HCT116 (cell line): ENCODE measurements around the gene TMTC1.

Source experiments
- EZH2 ChIP-seq: fragments of 200-600 bp; sonication (generic); IDR thresholded peaks from 2 replicates; pipeline ENCODE4 v1.6.1; 2017; ENCODE audit warnings: antibody characterized with exemption, mixed run types
- POLR2A ChIP-seq: IDR thresholded peaks from 2 replicates; pipeline ENCODE4 v1.7.0; 2011; ENCODE audit warnings: borderline replicate concordance; ENCODE audit not compliant: insufficient read depth, insufficient read length; ENCODE audit errors: extremely low read depth
- TCF7L2 ChIP-seq: IDR thresholded peaks from 2 replicates; pipeline ENCODE4 v1.7.0; 2011; ENCODE audit warnings: borderline replicate concordance, inconsistent platforms; ENCODE audit not compliant: insufficient read depth, insufficient read length; ENCODE audit errors: extremely low read depth
- TF ChIP-seq, protein P1 (sequence below), 3 experiments: fragments of 200-600 bp in 1 of 3; sonication (generic) in 1 of 3; IDR thresholded peaks in 2 of 3; conservative IDR thresholded peaks in 1 of 3; 2 replicates each; pipeline ENCODE4 v1.5.1; 2012 to 2017; ENCODE audit warnings: low read depth in 2 of 3, low read length in 2 of 3, antibody characterized with exemption in 1 of 3, borderline replicate concordance in 1 of 3, control low read depth in 1 of 3, mild to moderate bottlenecking in 1 of 3, mixed read lengths in 1 of 3, mixed run types in 1 of 3, moderate library complexity in 1 of 3; ENCODE audit not compliant: insufficient read depth in 1 of 3
- TF ChIP-seq, protein P2 (sequence below): IDR thresholded peaks from 2 replicates; pipeline ENCODE4 v1.6.1; 2012

DNA sequence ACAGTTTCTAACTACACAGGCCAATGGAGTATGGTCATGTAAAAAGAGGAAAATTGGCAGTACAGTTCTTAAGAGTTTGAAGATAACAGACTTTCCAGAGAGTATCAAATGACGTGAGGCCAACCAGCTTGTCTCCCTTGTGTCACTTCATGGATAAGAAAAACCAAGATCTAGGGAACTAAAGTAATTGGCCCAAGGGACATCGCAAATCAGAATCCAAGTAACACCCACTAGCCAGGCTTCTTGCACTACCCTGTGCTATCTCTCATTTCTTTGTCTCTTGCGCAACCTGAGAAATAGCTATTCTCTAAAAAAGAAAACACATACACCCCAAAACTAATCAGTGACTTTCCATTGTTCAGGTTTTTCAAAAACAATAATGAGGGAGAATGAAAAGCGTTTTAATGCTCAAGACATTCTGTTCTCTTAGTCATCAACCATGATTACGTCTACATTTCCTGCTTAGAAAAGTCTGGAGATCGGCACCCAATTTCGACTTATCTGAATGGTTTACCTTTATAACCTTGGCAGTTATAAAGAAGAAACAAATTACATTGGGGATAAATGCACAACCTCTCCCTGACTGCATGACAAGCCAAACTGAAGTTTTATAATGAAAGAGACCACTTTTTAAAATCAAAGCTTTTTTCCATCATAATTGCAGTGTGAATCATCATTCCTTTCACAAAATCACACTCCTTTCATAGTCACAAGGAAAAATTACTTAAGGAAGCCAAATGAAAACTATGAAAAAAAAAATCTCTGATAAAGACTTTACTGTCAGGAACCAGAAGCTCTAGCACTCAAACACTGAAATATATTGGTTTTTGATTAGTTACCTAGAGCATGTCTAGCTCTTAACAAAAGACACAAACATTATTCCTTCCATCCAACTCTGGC is 42.1 kb downstream of the TMTC1 start:
- TF ChIP-seq, protein P1, sequence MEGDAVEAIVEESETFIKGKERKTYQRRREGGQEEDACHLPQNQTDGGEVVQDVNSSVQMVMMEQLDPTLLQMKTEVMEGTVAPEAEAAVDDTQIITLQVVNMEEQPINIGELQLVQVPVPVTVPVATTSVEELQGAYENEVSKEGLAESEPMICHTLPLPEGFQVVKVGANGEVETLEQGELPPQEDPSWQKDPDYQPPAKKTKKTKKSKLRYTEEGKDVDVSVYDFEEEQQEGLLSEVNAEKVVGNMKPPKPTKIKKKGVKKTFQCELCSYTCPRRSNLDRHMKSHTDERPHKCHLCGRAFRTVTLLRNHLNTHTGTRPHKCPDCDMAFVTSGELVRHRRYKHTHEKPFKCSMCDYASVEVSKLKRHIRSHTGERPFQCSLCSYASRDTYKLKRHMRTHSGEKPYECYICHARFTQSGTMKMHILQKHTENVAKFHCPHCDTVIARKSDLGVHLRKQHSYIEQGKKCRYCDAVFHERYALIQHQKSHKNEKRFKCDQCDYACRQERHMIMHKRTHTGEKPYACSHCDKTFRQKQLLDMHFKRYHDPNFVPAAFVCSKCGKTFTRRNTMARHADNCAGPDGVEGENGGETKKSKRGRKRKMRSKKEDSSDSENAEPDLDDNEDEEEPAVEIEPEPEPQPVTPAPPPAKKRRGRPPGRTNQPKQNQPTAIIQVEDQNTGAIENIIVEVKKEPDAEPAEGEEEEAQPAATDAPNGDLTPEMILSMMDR (IDR thresholded peaks at IDR 0.05 in 2 of 3, conservative IDR thresholded peaks at IDR 0.05 in 1 of 3; ENCODE audit: borderline replicate concordance in 1 of 3, insufficient read depth in 1 of 3, low read depth in 2 of 3, low read length in 2 of 3): no peak
- TF ChIP-seq TCF7L2 (no peak), POLR2A (no peak), EZH2 (no peak)
- TF ChIP-seq, protein P2, sequence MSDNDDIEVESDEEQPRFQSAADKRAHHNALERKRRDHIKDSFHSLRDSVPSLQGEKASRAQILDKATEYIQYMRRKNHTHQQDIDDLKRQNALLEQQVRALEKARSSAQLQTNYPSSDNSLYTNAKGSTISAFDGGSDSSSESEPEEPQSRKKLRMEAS: no peak
